ENCODE measurements around the gene YIPF6. TPM values are rescaled to one million over a fixed set of nuclear protein-coding genes. Genes with fewer than 3 reads are reported as not detected.

Gene YIPF6
- total and polyA plus RNA-seq, 8 donors, result 38.3 to 54.5 (median 45.6) TPM

DNA sequence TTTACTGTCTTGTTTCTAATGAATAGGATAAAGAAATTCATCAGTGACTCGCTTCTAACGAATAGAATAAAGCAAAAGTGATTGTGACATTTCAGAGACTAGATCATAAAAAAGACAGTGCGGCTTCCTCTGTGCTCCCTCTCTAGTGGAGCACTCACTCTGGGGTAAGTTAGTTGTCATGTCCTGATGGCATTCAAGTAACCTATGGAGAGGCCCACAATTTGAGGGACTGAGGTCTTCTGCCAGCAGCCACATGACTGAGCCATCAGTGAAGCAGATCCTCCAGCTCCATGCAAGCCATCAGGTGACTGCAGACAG, 72.4 kb downstream of the YIPF6 start:
- Histone ChIP-seq H3K27ac (no peak overlapping the region), H3K27me3 (no peaks in the 10 kb centered on the region), H3K36me3 (no peaks in the 10 kb centered on the region), H3K4me3 (no peak overlapping the region), H3K9me3 (no peaks in the 10 kb centered on the region), H3K4me1 (no peaks in the 10 kb centered on the region)
- intact Hi-C loops (cut with DNase I), result no loop called here
- TF ChIP-seq, protein P1, sequence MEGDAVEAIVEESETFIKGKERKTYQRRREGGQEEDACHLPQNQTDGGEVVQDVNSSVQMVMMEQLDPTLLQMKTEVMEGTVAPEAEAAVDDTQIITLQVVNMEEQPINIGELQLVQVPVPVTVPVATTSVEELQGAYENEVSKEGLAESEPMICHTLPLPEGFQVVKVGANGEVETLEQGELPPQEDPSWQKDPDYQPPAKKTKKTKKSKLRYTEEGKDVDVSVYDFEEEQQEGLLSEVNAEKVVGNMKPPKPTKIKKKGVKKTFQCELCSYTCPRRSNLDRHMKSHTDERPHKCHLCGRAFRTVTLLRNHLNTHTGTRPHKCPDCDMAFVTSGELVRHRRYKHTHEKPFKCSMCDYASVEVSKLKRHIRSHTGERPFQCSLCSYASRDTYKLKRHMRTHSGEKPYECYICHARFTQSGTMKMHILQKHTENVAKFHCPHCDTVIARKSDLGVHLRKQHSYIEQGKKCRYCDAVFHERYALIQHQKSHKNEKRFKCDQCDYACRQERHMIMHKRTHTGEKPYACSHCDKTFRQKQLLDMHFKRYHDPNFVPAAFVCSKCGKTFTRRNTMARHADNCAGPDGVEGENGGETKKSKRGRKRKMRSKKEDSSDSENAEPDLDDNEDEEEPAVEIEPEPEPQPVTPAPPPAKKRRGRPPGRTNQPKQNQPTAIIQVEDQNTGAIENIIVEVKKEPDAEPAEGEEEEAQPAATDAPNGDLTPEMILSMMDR (IDR thresholded peaks at IDR 0.05), result no peak
- DNase-seq (no peak), ATAC-seq (no peak)

DNA sequence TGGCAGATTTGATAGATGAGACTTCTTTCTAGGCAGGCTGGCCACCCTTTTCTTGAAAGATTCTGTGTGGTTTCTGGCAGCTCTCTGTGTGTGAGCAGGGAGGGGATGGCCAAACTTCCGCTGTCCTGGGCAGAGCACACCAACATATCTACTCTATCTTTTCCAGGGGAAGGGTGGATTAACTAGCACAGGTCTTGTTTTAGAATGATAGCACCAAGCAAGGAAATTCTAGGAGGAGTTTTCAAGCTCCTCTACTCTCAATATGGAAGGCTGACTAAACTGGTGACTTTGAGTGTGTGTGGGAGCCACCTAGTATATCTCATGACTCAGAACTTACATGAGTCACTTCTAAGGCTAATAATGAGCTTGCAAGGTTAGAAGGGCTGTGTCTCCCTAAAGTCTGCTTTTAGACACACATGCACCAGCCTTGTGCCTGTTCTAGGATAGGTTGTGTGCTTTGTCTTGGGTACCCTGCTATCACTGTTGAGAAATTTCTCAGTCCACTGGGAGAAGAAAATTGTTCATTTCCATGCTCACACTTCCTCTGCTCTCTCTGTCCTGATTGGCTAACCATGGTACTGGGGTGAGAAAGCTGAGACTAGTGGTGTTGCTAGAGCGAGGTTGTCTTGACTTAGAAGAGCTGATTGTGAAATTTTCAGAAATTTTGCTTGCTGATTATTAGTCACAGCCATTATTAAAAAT, 72.9 kb downstream of the YIPF6 start:
- no peak overlapping the region for H3K4me3 ChIP-seq
- DNase-seq, result no peak
- H3K9me3 ChIP-seq, result no peaks in the 10 kb centered on the region
- no peaks in the 10 kb centered on the region for H3K36me3 ChIP-seq
- no peaks in the 10 kb centered on the region for H3K4me1 ChIP-seq
- no peaks in the 10 kb centered on the region for H3K27me3 ChIP-seq
- no peak overlapping the region for H3K27ac ChIP-seq
- peak; percentile 70 for ATAC-seq
- intact Hi-C loops (cut with DNase I), result no loop called here
- TF ChIP-seq, protein P1 (IDR thresholded peaks at IDR 0.05), result no peak

DNA sequence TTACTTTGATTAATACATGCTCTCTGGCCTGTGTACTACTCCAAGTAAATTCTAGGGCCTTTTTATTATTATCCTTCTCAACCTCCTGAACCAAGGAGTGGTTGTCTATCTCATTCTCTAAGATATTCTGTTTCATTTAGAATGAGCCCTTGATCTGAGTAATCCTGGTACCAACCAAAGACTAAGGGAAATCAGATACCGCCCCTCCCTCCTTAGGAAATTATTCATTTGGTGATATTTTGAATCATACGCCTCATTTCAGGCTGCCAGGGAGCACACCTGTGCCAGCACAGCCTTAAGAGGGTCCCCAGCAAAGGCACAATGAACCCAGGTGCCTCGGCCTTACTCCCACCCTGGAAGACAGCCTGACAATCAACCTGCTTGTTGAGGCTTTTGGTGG, 75.4 kb downstream of the YIPF6 start:
- no peak for ATAC-seq
- H3K4me3 ChIP-seq, result no peak overlapping the region
- no peaks in the 10 kb centered on the region for H3K27me3 ChIP-seq
- H3K36me3 ChIP-seq, result no peaks in the 10 kb centered on the region
- intact Hi-C loops (cut with DNase I), result no loop called here
- no peak overlapping the region for H3K27ac ChIP-seq
- TF ChIP-seq, protein P1 (IDR thresholded peaks at IDR 0.05), result no peak
- no peaks in the 10 kb centered on the region for H3K4me1 ChIP-seq
- H3K9me3 ChIP-seq, result no peaks in the 10 kb centered on the region
- no peak for DNase-seq

DNA sequence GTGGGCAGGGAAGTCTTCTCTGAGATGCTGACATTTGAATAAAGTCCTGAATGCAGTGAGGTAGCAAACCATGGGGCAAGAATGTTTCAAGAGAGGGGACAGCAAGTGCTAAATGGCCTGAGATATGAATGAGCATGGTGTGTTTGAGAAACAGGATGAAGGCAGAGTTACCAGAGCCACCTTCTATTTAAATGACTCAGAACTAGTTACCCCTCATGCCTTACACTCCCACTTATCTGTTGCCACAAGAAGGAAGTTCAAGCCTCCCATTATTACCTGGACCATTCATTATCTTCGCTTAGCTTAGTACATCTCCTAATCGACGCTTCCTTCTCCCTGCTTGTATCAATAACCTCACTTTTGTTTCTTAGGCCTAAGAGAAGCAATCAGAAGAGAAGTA, 81.0 kb downstream of the YIPF6 start:
- DNase-seq (no peak), ATAC-seq (no peak)
- H3K4me3 ChIP-seq, result no peak overlapping the region
- no peaks in the 10 kb centered on the region for H3K4me1 ChIP-seq
- no peaks in the 10 kb centered on the region for H3K9me3 ChIP-seq
- intact Hi-C loops (cut with DNase I), result no loop called here
- TF ChIP-seq, protein P1 (IDR thresholded peaks at IDR 0.05), result no peak
- no peaks in the 10 kb centered on the region for H3K36me3 ChIP-seq
- no peak overlapping the region for H3K27ac ChIP-seq
- no peaks in the 10 kb centered on the region for H3K27me3 ChIP-seq

DNA sequence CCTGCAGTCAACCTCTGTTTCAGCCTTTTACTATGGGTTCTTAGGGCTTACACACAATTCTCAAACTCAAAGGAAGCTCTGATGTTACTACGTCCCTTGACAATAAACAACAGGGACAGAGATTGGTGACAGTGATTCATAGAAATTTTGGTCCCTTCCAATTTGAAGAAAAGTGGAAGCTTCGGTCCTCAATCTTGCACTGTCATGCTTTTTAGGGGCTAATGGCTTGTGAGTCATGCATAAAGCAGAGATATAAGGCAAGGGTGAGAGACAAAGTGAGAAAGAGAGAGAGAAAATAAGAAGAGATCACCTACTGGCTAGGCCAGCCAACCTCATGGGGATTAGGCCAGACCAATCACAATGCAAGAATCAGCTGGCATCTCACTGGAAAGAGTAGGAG, 85.4 kb downstream of the YIPF6 start:
- Histone ChIP-seq H3K4me1 (no peaks in the 10 kb centered on the region), H3K27ac (no peak overlapping the region), H3K9me3 (no peaks in the 10 kb centered on the region), H3K27me3 (no peaks in the 10 kb centered on the region), H3K4me3 (no peak overlapping the region), H3K36me3 (no peaks in the 10 kb centered on the region)
- ATAC-seq, result no peak
- intact Hi-C loops (cut with DNase I), result no loop called here
- DNase-seq, result no peak
- TF ChIP-seq, protein P1 (IDR thresholded peaks at IDR 0.05), result no peak

Other genes starting within 250 kb of the YIPF6 start
- 10 to 100 TPM in 1 of 2 donors, 1 to 10 TPM in 1; 6.8 to 12.8 TPM for gene OPHN1, start 65.6 kb upstream of the YIPF6 start, total RNA-seq
- 10 to 100 TPM; 10.5 to 13.5 (median 11.3) TPM for gene OPHN1, start 65.6 kb upstream of the YIPF6 start, polyA plus RNA-seq (ENCODE audit: insufficient read length in 6 of 6)
- gene STARD8, start 148.6 kb downstream of the YIPF6 start, total RNA-seq, result 10 to 100 TPM; 11.9 to 18.8 TPM
- 10 to 100 TPM; 13.1 to 19.8 (median 15.0) TPM for gene STARD8, start 148.6 kb downstream of the YIPF6 start, polyA plus RNA-seq (ENCODE audit: insufficient read length in 6 of 6)